Fibroblast of the aortic adventitia (primary cell): Measurements from ENCODE around the gene PIK3C2G. TPM values are rescaled to one million over a fixed set of nuclear protein-coding genes. Genes with fewer than 3 reads are reported as not detected.

Experiments used
- DNase-seq: peaks from one replicate; pipeline ENCODE4 v3.0.0-alpha.2; 2010; ENCODE audit warnings: low read depth
- H3K4me3 ChIP-seq: 2 replicates; pipeline ENCODE4 v1.5.1; 2011; ENCODE audit warnings: low read depth, mild to moderate bottlenecking, control low read depth, low read length, moderate library complexity
- CTCF ChIP-seq: IDR thresholded peaks from 2 replicates; pipeline ENCODE4 v1.5.1; 2011; ENCODE audit warnings: mild to moderate bottlenecking, low read length, control low read depth, inconsistent platforms; ENCODE audit not compliant: insufficient read depth
- total RNA-seq: library from RNA; depleted of rRNA; stranded (reverse); fragments of >200 nt; gene quantifications from 2 replicates; pipeline ENCODE4 v1.2.3, GENCODE V29; 2012; ENCODE audit warnings: low replicate concordance

Gene PIK3C2G
- total RNA-seq, 1 donor = 0.09 TPM

GRCh38 chr12:18375131-18375530, 113.8 kb downstream of the PIK3C2G start:
- TF ChIP-seq CTCF = no peak
- H3K4me3 ChIP-seq = no peak overlapping the region
- peak; percentile 49 for DNase-seq

GRCh38 chr12:18375583-18375982, 114.3 kb downstream of the PIK3C2G start:
- H3K4me3 ChIP-seq = no peak overlapping the region
- no peak for DNase-seq
- TF ChIP-seq CTCF = no peak

GRCh38 chr12:18382236-18382885, 121.0 kb downstream of the PIK3C2G start:
- H3K4me3 ChIP-seq = no peak overlapping the region
- TF ChIP-seq CTCF = no peak
- DNase-seq = peak; percentile 77

- DNase-seq = peak; percentile 94
- H3K4me3 ChIP-seq = no peak overlapping the region
- no peak for TF ChIP-seq CTCF
Observed at GRCh38 chr12:18383203-18383602, 121.9 kb downstream of the PIK3C2G start.

- H3K4me3 ChIP-seq = no peak overlapping the region
- TF ChIP-seq CTCF = no peak
- DNase-seq = no peak
Observed at GRCh38 chr12:18387706-18388105, 126.4 kb downstream of the PIK3C2G start.

- TF ChIP-seq CTCF = no peak
- DNase-seq = no peak
- H3K4me3 ChIP-seq = no peak overlapping the region
Observed at GRCh38 chr12:18389820-18390219, 128.5 kb downstream of the PIK3C2G start.

- no peak overlapping the region for H3K4me3 ChIP-seq
- DNase-seq = no peak
- TF ChIP-seq CTCF = no peak
Observed at GRCh38 chr12:18391151-18391550, 129.8 kb downstream of the PIK3C2G start.
